ENCODE measurements around the gene CCDC9B. TPM values are rescaled to one million over a fixed set of nuclear protein-coding genes. Genes with fewer than 3 reads are reported as not detected.
A peak's percentile ranks its signal among the peaks of the same experiment; 100 is the strongest.

Gene CCDC9B
- total and polyA plus RNA-seq, 8 donors = 0.58 to 39.3 (median 11.3) TPM

- intact Hi-C loops (cut with DNase I; ENCODE audit: low total_unique reads) = loop anchor here (10.0 kb wide), 1 partner anchor 48 kb away; no protein-coding TSS in a partner anchor
- 44 to 68% (median 51%) methylated on average over 13 to 14 of the region's 14 CpGs for WGBS, 5 donors
- H3K4me3 ChIP-seq = peak overlapping the region in 1 of 4 donors; percentile 46
These were observed 26.0 kb upstream of the CCDC9B start for GRCh38 chr15:40366457-40367370.

GRCh38 chr15:40365624-40366456 is 25.1 kb upstream of the CCDC9B start:
- 85 to 94% (median 90%) methylated on average over 11 of the region's 11 CpGs for WGBS, 5 donors
- intact Hi-C loops (cut with DNase I; ENCODE audit: low total_unique reads) = loop anchor here (10.0 kb wide), 1 partner anchor 49 kb away; no protein-coding TSS in a partner anchor

More at GRCh38 chr15:40366457-40367370, 26.0 kb upstream of the CCDC9B start:
- H3K36me3 ChIP-seq = no peaks in the 10 kb centered on the region
- no peaks in the 10 kb centered on the region for H3K9me3 ChIP-seq
- DNase-seq = peak; percentile 55 to 96
- TF ChIP-seq POLR2A (IDR thresholded peaks at IDR 0.05) (no peak), POLR2AphosphoS5 (IDR thresholded peaks at IDR 0.05) (peak in 2 of 3 donors; percentile 30 to 43), CTCF (IDR thresholded peaks at IDR 0.05) (no peak)
- H3K27me3 ChIP-seq = no peaks in the 10 kb centered on the region
- peak overlapping the region; percentile 70 to 81 (median 76) for H3K27ac ChIP-seq
- peaks cover 17 to 25% (median 23%) of the 10 kb centered on the region in 4 donors for H3K4me1 ChIP-seq

DNA sequence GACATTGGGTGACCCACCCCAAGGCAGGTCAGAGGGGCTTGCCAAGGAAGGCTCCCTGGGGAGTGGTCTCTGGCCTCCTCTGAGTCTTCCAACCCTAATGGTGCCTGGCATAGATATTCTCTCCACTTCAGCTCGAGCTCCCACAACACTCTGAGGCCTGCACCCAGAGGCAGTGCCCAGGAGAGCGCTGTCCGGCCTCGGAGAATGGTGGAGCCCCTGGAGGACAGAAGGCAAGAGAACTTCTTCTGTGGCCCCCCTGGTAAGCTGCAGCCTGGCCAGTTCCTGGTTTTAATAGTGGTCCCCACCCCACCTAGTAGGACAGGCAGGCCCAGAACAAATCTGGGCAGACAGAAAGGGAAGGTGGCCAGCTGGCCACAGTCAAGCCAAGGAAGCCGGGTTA is 24.3 kb upstream of the CCDC9B start:
- no peak overlapping the region for H3K4me3 ChIP-seq
- H3K9me3 ChIP-seq = no peaks in the 10 kb centered on the region
- no peak for TF ChIP-seq POLR2A (IDR thresholded peaks at IDR 0.05)
- TF ChIP-seq EP300 (IDR thresholded peaks at IDR 0.05) = no peak
- no peak for TF ChIP-seq POLR2AphosphoS5 (IDR thresholded peaks at IDR 0.05)
- no peak for TF ChIP-seq CTCF (IDR thresholded peaks at IDR 0.05)
- no peak overlapping the region for H3K27ac ChIP-seq
- H3K36me3 ChIP-seq = no peaks in the 10 kb centered on the region
- no peaks in the 10 kb centered on the region for H3K27me3 ChIP-seq
- H3K4me1 ChIP-seq = peaks cover 17 to 25% (median 23%) of the 10 kb centered on the region in 4 donors
- DNase-seq = no peak
- intact Hi-C loops (cut with DNase I; ENCODE audit: low total_unique reads) = loop anchor here (10.0 kb wide), 1 partner anchor 50 kb away; no protein-coding TSS in a partner anchor
- WGBS, 5 donors = 86 to 95% (median 91%) methylated on average over 4 to 5 of the region's 5 CpGs

More at GRCh38 chr15:40365624-40366456, 25.1 kb upstream of the CCDC9B start:
- Histone ChIP-seq H3K4me1 (peaks cover 17 to 25% (median 23%) of the 10 kb centered on the region in 4 donors), H3K9me3 (no peaks in the 10 kb centered on the region), H3K27me3 (no peaks in the 10 kb centered on the region), H3K36me3 (no peaks in the 10 kb centered on the region), H3K27ac (peak overlapping the region in 1 of 5 donors; percentile 79), H3K4me3 (no peak overlapping the region)
- TF ChIP-seq POLR2AphosphoS5 (IDR thresholded peaks at IDR 0.05) = no peak
- TF ChIP-seq CTCF (IDR thresholded peaks at IDR 0.05) = no peak
- no peak for TF ChIP-seq EP300 (IDR thresholded peaks at IDR 0.05)
- TF ChIP-seq POLR2A (IDR thresholded peaks at IDR 0.05) = no peak
- no peak for DNase-seq

DNA sequence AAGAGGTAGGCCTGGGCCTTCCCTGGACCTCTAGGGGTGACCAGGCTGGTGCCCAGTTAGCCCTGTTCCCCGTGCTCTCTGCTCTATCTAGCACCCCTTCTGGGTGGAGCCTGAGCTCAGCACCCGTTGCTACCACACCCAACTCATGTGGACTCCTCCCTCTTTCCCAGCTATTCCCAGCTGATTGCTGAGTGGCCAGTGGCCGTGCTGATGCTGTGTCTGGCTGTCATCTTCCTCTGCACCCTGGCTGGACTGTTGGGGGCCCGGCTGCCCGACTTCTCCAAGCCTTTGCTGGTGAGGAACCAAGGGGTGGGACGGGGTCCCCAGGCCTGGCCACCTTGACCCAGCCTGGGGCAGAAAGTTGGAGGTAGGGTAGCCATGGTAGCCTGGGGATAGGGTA is 23.5 kb upstream of the CCDC9B start:
- H3K4me3 ChIP-seq = no peak overlapping the region
- H3K27ac ChIP-seq = no peak overlapping the region
- intact Hi-C loops (cut with DNase I; ENCODE audit: low total_unique reads) = loop anchor here (10.0 kb wide), 1 partner anchor 51 kb away; no protein-coding TSS in a partner anchor
- H3K4me1 ChIP-seq = peaks cover 17 to 25% (median 23%) of the 10 kb centered on the region in 4 donors
- no peaks in the 10 kb centered on the region for H3K9me3 ChIP-seq
- 43 to 76% (median 64%) methylated on average over 4 to 6 of the region's 6 CpGs for WGBS, 5 donors
- no peak for TF ChIP-seq POLR2AphosphoS5 (IDR thresholded peaks at IDR 0.05)
- TF ChIP-seq EP300 (IDR thresholded peaks at IDR 0.05) = no peak
- TF ChIP-seq CTCF (IDR thresholded peaks at IDR 0.05) = no peak
- TF ChIP-seq POLR2A (IDR thresholded peaks at IDR 0.05) = no peak
- H3K27me3 ChIP-seq = no peaks in the 10 kb centered on the region
- DNase-seq = no peak
- H3K36me3 ChIP-seq = no peaks in the 10 kb centered on the region

Data from stomach (tissue), 9 donors.